Fibroblast of lung (primary cell): ENCODE measurements around the gene BRD3.

Experiments
- EZH2 ChIP-seq: IDR thresholded peaks from 2 replicates; pipeline ENCODE4 v1.5.1; 2012; ENCODE audit warnings: low read length, control low read depth, mild to moderate bottlenecking; ENCODE audit errors: missing control alignments
- TF ChIP-seq, protein P1 (sequence below), 2 donors: IDR thresholded peaks in 1 of 2; conservative IDR thresholded peaks in 1 of 2; 1 replicate in 1 of 2; 2 replicates in 1 of 2; pipeline ENCODE4 v1.5.1; 2011 to 2012; ENCODE audit warnings: low read length in 2 of 2, control low read depth in 1 of 2, inconsistent platforms in 1 of 2, low read depth in 1 of 2, mild to moderate bottlenecking in 1 of 2

DNA sequence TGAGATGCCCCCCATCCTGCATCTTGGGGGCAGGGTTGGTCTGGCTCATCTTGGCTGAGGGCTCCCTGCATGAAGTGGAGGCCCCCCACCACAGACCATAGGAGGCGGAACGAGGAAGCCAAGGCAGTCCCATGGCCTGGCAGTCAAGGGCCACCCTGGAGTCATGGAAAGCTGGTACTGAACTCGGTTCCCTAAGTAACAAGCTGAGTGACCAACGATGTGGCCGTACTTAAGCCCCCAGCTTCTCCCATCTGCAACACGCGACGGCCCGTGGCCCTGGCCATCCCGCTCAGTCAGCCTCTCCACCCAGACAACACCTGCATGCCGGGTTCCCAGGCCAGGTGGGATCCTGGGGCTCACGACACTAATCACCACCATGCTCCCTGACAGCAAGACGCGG is 17.1 kb downstream of the BRD3 start:
- TF ChIP-seq, protein P1, sequence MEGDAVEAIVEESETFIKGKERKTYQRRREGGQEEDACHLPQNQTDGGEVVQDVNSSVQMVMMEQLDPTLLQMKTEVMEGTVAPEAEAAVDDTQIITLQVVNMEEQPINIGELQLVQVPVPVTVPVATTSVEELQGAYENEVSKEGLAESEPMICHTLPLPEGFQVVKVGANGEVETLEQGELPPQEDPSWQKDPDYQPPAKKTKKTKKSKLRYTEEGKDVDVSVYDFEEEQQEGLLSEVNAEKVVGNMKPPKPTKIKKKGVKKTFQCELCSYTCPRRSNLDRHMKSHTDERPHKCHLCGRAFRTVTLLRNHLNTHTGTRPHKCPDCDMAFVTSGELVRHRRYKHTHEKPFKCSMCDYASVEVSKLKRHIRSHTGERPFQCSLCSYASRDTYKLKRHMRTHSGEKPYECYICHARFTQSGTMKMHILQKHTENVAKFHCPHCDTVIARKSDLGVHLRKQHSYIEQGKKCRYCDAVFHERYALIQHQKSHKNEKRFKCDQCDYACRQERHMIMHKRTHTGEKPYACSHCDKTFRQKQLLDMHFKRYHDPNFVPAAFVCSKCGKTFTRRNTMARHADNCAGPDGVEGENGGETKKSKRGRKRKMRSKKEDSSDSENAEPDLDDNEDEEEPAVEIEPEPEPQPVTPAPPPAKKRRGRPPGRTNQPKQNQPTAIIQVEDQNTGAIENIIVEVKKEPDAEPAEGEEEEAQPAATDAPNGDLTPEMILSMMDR (conservative IDR thresholded peaks at IDR 0.05 in 1 of 2, IDR thresholded peaks at IDR 0.05 in 1 of 2; ENCODE audit: low read depth in 1 of 2, low read length in 2 of 2) = no peak
- TF ChIP-seq EZH2 = no peak
